CD4-positive, alpha-beta T cell treated with Interferon alpha-2 for 1 hour (primary cell): ENCODE results near the gene SNX18.

ENCODE experiments used
- DNase-seq, 2 donors: peaks; one replicate each; pipeline ENCODE4 v3.0.0-alpha.2; 2020 to 2022

The SNX18 gene

DNA sequence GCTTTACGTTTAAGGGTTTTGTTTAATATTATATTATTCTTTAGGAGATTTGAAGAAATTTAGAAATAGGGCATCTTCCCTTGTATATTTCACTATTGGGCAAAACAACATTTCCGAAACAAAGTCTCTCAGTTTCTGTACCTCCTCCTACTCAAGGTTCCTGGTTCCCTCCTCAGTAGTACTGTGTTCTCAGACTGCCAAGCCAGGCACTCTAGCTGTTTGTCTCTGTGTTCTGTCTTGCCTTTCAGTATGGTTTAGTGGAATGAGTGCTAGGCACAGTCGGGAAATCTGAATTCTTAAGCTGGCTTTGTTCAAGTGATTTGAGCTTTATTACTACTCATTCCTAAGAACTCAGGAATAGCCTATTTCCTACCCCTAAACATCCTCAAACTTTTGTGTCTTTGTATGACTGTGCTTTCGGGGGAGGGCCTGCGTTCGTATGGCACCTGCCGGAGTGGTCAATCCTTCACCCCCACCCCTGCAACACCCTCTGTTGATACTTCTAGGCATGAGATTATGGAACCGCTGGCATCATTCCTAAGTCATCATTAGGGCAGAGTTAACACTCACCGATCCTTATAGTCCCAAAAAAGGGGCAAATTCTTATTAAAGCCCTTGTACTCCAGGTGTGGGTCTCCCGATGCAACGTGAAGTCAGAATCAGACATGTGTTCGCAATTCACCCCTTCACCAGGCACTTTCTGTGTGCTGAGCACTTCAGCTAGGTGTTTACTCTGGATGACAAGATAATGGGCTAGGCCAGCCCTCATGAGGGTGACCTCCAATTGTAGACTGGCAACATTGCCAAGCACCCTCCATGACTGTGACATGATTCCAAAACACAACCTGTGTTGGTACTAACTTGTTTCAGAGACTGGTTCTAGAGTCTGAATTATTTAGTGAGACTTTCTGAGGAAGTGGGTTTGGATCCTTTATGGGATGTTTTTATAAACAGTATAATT is 24.5 kb downstream of the SNX18 start:
- no peak for DNase-seq

DNA sequence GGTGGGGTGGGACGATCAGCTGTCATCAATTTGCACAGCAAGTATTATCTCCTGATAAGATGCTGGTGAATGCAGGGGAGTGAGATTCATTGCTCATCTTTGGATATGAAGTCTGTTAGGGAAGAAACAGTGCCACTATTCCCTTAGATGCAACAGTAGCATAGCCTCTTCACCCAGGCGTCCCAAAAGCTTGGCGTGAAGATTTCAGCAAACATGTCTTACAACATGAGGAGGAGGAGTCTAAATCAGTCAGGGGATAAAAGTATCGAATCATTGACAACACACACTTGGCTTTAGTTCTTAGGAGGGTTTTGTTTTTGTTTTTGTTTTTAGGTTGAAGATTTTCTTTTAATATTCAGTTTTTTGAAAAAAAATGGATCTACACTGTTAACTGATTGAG is 26.5 kb downstream of the SNX18 start:
- DNase-seq = no peak

DNA sequence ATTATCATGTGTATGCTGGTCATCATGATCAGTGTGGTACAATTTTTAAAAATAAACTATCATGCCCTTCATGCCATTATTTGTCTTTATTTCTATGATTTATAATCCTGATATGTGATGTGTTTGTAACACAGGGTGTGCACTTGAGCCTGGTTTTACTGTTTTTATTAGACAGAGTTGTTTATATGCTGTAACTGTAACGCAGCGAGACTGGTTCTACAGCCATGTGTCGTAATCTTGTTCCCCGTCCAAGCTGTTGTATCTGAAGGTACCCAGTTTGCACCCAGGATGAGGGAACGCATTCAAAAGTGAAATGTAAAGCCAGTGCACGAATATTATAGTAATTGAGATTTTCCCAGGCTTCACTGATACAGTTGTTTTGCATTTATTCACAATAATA is 28.2 kb downstream of the SNX18 start:
- no peak for DNase-seq

DNA sequence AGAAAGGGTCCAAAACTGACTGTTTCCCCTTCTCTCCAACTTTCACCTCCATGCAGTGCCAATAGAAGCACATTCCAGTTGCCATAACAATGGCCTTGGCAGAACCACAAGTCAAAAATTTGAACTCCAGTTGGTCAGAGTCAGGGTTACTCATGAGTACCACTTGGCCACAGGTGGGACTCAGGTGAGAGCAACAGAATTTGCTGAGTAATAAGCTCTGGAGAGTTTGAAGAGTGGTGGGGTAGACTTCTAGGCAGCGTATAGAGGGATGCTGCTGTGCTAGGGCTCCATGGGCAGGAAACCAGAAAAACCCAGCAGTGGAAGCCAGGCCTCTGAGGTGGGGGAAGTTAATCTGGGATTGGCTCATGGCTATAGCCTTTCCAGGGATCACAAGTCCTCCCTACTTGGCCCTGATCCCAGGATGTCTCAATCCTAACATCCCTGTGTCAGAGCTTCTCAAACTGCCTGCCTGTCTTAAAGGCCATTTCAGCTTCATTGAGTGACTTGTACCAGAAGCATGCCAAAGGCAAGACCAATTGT is 30.2 kb downstream of the SNX18 start:
- no peak for DNase-seq

DNA sequence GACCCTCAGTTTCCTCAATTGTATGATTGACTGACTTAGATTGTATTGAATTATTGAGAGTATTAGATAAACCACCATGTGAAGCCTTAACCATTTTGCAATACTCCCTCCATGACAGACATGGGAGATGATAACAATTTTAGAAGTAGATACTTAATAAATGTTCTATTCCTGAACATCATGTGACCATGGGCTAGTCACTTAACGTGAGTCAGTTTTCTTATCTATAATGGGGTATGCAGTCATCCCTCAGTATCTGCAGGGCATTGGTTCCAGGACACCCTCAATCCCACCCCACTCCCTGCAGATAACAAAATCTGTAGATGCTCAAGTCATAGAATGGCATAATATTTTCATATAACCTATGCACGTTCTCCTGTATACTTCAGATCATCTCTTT is 31.0 kb downstream of the SNX18 start:
- DNase-seq = no peak

DNA sequence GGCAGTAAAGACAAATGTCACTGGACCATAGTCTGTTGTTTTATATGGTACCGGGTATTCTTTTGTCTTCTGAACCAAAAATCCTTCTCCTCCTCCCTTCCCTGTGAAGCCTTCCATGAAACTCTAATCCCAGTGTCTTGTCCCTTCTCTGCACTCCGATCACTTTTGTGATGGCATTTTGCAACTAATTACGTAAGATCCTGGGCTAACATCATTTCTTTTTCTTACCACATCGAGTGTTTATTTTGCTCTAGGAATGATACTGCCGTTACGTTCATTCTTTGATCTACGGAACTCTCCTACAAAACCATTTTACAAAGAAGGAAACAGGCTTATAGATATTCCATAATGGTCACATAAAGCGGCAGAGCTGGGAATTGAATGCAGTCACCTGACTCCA is 33.7 kb downstream of the SNX18 start:
- DNase-seq = no peak

DNA sequence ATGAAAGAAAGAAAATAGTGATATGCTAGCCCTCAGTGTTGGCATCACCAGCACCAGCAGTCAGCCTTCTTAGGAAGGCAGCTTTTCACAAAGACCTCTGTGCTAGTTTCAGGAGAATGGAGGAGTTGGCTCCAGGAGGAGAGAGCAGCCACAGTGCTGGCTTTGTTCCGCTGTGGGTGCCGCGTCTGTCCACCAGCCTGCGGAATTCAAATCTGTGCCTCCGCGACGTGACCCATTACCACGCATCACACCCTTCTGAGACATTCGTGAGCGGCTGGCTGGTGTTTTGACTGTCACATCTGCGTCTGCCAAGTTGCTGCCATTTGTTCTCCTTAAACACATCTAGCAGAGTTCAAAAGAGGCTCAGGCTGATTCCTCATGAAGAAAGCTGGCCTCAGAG is 34.4 kb downstream of the SNX18 start:
- no peak for DNase-seq

DNA sequence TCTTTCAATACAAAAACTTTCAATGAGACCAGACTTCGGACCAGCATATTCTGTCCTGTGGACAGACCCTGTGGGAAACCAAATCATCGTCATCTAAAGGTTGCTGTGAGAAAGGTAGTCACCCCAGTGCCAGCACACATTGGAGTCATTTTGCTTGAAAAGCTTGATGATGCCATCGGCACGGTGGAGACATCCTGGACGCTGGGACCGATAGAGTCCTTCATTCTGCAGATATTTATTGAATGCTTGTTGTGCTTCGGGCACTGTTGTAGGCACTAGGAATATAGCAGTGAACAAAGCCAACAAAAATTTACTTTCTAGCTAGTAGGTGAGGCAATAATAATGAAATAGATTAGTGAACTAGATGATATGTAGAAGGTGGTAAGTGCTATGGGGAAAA is 34.9 kb downstream of the SNX18 start:
- DNase-seq = no peak

DNA sequence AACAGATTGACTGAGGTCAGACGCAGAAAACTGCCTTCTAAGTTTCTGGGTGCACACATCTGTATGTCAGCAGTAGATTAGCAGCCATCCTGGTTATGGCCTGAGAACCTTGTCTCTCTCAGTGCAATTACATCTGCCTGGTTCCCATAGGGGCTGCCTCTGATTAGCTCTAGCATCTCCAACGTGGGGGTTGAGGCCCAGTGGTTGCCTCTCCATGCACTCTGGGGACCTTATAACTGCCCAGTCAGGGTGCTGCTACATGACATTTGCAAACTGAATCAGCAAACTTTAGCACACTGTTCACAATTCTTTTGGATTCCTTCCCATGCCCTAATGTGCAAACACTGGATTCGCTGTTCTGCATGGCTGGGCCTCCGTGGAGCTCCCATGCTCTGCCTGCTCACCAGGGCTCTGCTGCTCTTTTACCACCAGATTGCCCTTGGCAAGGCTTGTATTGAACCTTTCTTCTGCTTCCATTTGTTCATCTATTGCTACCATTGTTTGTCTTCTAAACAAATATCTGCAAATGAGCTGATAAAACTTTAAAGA is 36.2 kb downstream of the SNX18 start:
- DNase-seq = no peak

DNA sequence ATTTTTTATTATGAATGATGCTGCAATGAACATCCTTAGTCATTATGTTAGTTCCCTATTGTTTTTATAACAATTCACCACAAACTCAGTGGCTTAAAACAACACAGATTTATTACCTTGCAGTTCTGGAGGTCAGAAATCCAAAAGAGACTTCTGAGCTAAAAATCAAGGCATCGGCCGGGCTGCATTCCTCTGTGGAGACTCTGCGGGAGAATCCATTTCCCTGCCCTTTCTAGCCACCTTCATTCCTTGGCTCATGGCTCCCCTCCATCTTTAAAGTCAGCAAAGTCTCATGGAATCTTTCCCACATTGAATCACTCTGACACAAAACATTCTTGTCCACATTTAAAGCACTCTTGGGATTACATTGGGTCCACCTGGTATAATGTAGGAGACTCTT is 38.6 kb downstream of the SNX18 start:
- no peak for DNase-seq

DNA sequence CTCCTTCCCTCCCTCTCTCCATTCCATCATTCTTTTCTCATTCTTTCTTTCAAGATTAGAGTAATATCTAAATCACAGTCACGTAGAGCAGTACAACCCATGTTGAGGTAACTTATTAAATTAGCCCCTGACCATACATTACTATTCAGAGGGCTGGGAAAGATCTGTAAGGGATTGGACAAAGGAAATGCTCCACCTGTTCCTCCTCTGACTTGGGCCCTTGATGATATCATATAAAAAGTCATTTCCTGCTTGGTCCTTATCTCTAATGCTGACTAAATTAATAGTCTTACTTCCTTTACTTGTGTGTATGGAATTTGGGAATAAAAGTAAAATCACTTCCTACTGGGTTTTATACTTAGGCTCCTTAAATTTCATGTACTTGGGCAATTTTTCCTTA is 40.8 kb downstream of the SNX18 start:
- no peak for DNase-seq

DNA sequence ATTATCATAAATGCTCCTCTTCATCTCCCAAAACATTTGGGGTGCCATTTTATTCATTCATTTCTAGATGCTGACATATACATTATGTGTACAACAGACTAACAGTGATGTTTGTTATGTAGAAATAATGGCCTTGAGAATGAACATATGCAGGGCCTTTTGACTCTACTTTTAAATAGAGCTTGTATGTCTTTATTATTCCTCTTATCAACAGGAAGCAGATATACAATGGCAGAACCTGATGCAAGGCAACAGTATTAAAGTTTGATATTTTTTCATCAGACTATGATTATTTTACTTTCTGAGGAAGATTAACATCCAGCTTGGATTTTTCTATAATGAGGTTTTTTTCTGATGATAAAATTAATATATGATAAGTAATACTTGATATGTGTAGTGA is 44.1 kb downstream of the SNX18 start:
- DNase-seq = no peak

DNA sequence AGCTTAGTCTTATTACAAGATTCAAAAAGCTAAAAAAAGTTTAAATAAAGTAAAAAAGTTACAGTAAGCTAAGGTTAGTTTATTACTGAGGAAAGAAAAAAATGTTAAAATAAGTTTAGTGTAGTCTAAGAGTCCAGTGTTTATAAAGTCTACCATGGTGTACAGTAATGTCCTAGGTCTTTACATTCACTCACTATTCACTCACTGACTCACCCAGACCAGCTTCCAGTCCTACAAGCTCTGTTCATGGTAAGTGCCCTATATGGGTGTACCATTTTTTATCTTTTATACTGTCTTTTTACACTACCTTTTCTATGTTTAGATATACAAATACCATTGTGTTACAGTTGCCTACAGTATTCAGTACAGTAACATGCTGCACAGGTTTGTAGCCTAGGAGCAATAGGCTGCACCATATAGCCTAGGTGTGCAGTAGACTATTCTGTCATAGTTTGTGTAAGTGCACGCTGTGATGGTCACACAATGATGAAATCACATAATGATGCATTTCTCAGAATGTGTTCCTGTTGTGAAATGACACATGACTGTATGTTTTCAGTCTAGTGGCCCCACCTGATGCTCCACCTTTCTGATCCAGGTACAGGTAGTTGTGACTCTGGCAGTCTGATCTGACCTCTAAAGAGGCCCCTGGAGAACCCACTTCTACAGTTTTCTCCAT is 45.7 kb downstream of the SNX18 start:
- no peak for DNase-seq

DNA sequence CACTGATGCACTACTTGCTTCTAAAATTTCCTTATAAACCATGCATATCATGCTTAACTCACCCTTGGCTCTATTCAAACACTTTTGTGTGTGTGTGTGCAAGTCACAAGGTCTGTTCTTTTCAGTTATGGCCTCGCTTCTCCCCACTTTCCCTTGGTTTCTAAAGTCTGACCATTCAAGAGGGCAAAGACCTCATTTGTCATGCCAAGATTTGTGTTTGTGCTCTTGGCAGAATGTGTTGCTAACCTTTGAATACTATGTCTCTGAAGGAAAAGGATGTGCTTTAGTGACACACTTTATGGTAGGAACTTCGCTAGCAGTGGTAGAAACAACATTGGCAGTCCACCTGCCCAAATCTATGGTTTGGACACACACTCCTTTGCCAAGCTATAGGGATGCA is 50.4 kb downstream of the SNX18 start:
- no peak for DNase-seq

DNA sequence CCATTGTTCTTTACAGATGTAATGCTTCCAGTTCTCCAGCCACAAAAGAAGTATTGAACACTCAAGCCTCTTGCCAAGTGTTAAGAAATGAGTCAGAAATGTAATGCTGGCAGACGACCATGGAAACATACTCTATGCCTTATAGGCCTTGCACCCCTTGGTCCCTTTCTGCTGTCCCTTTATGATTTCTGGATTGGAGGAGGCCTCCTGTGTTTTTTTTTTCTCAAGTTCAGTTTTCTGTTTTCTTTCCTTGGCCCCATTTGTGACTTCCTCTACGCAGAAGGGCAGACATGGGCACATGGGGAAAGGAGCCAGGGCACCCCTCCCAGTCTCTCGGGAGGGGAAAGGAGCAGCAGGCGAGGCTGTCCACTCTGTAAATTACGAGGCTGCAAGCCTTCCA is 53.4 kb downstream of the SNX18 start:
- no peak for DNase-seq

DNA sequence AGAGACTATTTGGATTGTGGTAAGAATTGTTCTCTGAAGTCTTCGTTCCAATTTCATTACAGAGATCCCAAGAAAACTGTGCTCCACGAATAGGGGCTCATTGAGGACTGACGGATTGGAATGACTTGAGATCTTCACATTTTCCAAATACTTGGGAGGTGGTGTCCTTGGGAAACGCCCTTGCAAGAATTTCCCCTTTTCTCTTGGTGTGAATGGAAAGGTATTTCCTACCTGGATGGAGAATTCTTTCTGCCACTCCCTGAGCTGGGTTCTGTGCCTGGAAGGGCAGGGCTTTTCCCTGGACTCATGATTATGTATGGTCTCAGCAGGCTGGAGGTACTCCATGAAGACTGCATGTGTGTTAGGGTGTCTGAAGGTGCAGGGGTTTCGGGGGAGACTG is 53.9 kb downstream of the SNX18 start:
- DNase-seq = no peak

DNA sequence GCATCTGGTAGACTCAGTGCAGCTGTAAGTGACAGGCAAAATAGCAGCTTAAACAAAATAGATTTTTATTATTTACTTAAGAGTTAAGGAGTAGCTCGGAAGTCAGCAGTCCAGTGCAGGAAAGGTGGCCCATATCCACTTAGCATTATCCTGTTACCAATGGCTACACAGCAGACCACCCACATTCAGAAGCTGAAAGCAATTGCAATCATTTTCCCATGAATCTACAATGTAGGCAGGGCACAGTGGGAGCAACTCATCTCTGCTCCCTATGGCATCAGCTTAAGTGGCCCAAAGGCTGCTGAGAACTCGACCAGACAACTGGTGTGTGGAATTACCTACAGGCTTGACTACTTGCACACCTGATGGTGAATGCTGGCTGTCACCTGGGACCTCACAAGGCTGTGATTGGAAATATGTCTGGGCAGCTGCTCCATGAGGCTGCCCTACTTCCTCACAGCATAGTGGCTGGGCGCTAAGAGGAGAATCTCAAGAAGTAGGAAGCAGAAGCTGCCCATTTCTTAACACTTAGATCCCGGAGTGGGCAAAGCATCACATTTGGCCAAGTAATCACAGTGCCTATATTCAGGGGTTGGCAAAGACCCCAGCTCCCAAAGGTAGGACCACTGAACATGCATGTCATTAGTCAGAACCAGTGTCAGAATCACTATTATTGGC is 56.4 kb downstream of the SNX18 start:
- DNase-seq = no peak

DNA sequence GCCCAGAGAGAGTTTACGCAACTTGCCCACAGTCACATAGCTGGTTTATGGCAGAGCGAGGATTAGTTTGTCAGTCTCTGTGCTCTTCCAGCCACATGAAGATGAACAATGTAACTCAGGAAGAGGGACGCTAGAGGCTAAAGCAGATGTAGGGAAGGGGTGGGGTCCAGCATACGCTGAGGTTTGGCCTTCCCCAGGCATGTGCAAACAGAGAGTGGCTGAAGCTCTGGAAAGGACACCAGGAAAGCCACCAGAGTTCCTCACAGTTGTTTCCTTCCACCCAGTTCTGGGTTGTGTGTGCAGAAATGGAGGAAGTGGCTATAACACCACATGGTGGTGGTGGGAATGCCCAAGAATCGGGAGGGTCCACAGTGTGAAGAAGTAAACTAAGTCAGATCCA is 60.0 kb downstream of the SNX18 start:
- DNase-seq = no peak

DNA sequence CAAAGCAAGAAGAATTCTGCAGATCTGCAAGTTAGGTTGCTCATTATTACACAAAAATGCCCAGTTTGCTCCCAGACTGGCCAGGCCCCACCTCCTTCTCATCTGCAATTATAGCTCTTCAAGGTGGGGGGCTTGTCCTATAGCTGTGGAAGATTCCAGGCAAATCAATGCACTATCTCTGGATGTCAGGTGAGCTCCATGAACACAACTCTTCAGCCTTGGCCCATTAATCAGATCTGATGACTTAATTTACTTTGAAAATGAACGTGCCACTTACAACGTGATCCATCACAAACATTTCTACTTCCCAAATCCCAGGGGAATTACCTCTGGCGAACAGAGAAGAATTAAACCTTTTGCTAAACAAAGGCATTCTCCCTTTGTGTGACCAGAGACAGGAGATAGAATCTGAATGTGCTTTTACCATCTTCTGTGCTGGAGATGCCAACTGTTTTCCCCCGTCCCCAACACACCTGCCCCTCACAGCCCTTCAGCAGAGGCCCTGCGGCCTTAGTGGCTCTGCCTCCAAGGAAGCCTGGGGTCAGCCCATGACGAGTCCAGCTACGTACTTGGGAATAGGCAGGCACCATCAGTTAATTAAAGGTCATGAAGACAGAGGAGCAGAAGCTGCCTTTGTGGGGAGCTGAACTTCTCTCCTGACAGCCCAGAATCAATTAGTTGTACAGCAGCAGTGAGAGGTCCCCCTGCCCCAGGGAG is 60.5 kb downstream of the SNX18 start:
- no peak for DNase-seq

DNA sequence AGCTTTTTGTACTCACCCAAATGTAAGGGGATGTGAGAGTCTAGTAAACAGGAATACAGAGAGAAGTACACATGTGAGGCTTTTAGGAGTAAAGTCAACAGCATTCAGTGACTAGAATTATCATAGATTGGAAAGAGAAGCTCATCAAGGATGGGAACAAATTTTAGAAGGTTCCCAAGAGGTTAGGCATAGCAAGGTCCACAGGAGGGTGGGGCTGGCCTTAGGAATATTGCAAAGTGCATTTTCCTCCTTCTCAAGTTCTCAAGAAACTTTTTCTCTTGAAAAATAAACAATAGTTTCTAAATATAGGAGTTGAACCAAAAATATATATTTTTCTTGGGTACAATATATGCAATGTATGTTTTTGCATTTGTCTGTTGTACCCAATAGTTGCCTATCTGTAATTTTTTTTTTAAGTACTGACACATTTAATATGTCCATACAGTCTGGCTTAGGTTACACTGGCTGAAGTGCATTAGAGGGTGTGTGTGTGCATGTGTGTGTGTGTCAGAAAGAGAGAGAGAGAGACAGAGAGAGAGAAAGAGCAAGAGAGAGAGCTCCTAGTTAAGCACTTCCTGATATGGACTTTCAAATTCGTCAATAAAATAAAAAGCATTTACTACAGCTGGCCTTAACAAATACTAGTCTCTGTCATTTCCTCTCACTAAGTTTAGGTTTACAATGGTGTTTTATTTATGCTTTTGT is 62.2 kb downstream of the SNX18 start:
- no peak for DNase-seq

DNA sequence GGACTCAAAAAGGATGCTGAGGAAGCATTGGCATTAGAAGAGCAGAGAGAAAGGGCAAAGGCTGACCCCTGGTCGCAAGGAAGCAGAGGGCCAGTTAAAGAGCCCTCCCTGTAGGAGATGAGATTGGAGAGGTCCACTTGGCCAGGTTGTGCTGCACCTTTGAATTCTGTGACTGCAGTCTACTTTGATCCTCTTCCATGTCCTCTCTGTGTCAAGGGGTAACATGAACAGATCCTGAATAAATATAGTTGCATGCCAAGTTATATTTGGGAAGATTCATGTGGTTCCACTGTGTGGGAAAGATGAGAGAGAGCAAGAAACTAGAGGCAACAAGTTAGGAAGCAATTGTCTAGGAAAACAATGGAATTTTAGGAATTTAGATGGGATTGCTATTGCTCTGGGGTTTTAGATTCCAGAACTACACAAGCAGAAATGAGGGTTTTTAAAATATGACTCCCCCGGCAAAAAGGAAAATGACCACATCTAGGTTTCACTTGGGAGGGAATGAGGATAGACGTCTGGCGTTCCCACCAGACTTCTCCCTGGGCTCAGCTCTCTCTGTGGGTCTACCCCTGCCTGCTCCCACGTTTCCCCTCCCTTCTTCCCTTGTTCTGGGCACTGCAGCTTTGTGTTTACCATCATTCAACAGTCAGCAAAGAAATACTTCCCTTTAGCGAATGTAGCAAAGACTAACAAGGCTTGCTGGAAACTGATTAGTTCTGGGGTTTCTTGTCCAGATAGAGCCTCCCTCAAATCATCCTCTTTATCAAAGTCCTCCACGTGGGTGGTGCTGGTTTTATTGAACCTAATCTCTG is 63.6 kb downstream of the SNX18 start:
- DNase-seq = no peak
